ENCODE data around the gene KRT6A.

GRCh38 chr12:52502877-52503276 lies 9.8 kb upstream of the KRT6A start:
- TF ChIP-seq CTCF (IDR thresholded peaks at IDR 0.05) (no peak), POLR2A (IDR thresholded peaks at IDR 0.05) (no peak)
